Osteoblast (primary cell): ENCODE results near the gene ANKRA2. TPM values are rescaled to one million over a fixed set of nuclear protein-coding genes. Genes with fewer than 3 reads are reported as not detected.

Experiments used
- DNase-seq: peaks from one replicate; pipeline ENCODE4 v3.0.0; 2011; ENCODE audit warnings: low spot score, mixed read lengths; ENCODE audit not compliant: insufficient read length; ENCODE audit errors: missing footprints
- H2AFZ ChIP-seq: 2 replicates; pipeline ENCODE4 v1.6.0; 2011; ENCODE audit warnings: mild to moderate bottlenecking, low read length
- H3K27ac ChIP-seq: 2 replicates; pipeline ENCODE4 v1.5.1; 2011; ENCODE audit warnings: mild to moderate bottlenecking, low read depth, low read length, moderate library complexity
- H3K27me3 ChIP-seq: 2 replicates; pipeline ENCODE4 v1.6.0; 2012; ENCODE audit warnings: mild to moderate bottlenecking, control low read depth, inconsistent platforms, low read length, moderate library complexity; ENCODE audit not compliant: insufficient read depth
- H3K36me3 ChIP-seq: 2 replicates; pipeline ENCODE4 v1.5.1; 2011; ENCODE audit warnings: mild to moderate bottlenecking, low read length, control low read depth, moderate library complexity; ENCODE audit not compliant: insufficient read depth
- H3K4me1 ChIP-seq: 2 replicates; pipeline ENCODE4 v1.5.1; 2011; ENCODE audit warnings: mild to moderate bottlenecking, low read length, control low read depth, moderate library complexity; ENCODE audit not compliant: insufficient read depth
- H3K4me2 ChIP-seq: 2 replicates; pipeline ENCODE4 v1.6.0; 2011; ENCODE audit warnings: mild to moderate bottlenecking, low read length; ENCODE audit not compliant: insufficient read depth
- H3K4me3 ChIP-seq: fragments of 200-600 bp; sonication (generic); 3 replicates; pipeline ENCODE4 v1.5.1; 2012; ENCODE audit warnings: mild to moderate bottlenecking, low read length, inconsistent platforms; ENCODE audit not compliant: insufficient read depth
- H3K79me2 ChIP-seq: 2 replicates; pipeline ENCODE4 v1.6.0; 2012; ENCODE audit warnings: mild to moderate bottlenecking, low read length, control low read depth, inconsistent platforms; ENCODE audit not compliant: insufficient read depth
- H3K9me3 ChIP-seq: 2 replicates; pipeline ENCODE4 v1.5.1; 2011; ENCODE audit warnings: low read depth, low read length, control low read depth
- H4K20me1 ChIP-seq: 2 replicates; pipeline ENCODE4 v1.6.0; 2012; ENCODE audit warnings: mild to moderate bottlenecking, low read length, control low read depth; ENCODE audit not compliant: insufficient read depth
- total RNA-seq: library from RNA; depleted of rRNA; stranded (reverse); fragments of >200 nt; gene quantifications from 2 replicates; pipeline ENCODE4 v1.2.3, GENCODE V29; 2012
- TF ChIP-seq, protein P1 (sequence below): IDR thresholded peaks from 2 replicates; pipeline ENCODE4 v1.5.1; 2011; ENCODE audit warnings: mild to moderate bottlenecking, low read depth, low read length, moderate library complexity; ENCODE audit errors: extremely low read depth

Gene ANKRA2
- total RNA-seq, 1 donor: 25.3 TPM

DNA sequence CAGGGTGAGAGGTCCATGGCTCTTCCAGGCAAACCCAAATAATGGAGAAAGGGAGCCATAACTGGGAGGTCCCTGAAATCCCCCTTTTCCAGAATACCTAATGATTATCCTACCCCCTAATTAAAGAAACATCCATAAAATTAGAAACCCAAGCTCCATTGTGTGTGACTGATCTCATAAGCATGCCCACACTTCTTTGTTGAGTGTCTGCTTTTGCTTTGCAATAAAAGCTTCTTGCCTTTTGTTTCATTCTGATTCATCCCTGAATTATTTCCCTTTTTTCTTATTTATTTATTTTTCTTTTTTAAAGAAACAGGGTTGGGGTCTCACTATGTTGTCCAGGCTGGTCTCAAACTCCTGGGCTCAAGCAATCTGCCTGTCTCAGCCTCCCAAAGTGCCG lies 34.1 kb downstream of the ANKRA2 start:
- no peaks in the 10 kb centered on the region for H3K9me3 ChIP-seq
- H3K4me2 ChIP-seq: no peak overlapping the region
- peaks cover 7% of the 10 kb centered on the region for H3K4me1 ChIP-seq
- no peaks in the 10 kb centered on the region for H4K20me1 ChIP-seq
- H3K27me3 ChIP-seq: peaks cover 3% of the 10 kb centered on the region
- TF ChIP-seq, protein P1, sequence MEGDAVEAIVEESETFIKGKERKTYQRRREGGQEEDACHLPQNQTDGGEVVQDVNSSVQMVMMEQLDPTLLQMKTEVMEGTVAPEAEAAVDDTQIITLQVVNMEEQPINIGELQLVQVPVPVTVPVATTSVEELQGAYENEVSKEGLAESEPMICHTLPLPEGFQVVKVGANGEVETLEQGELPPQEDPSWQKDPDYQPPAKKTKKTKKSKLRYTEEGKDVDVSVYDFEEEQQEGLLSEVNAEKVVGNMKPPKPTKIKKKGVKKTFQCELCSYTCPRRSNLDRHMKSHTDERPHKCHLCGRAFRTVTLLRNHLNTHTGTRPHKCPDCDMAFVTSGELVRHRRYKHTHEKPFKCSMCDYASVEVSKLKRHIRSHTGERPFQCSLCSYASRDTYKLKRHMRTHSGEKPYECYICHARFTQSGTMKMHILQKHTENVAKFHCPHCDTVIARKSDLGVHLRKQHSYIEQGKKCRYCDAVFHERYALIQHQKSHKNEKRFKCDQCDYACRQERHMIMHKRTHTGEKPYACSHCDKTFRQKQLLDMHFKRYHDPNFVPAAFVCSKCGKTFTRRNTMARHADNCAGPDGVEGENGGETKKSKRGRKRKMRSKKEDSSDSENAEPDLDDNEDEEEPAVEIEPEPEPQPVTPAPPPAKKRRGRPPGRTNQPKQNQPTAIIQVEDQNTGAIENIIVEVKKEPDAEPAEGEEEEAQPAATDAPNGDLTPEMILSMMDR: no peak
- no peak overlapping the region for H3K27ac ChIP-seq
- no peak overlapping the region for H3K4me3 ChIP-seq
- H2AFZ ChIP-seq: no peak overlapping the region
- no peak for DNase-seq
- H3K79me2 ChIP-seq: no peaks in the 10 kb centered on the region
- no peaks in the 10 kb centered on the region for H3K36me3 ChIP-seq

DNA sequence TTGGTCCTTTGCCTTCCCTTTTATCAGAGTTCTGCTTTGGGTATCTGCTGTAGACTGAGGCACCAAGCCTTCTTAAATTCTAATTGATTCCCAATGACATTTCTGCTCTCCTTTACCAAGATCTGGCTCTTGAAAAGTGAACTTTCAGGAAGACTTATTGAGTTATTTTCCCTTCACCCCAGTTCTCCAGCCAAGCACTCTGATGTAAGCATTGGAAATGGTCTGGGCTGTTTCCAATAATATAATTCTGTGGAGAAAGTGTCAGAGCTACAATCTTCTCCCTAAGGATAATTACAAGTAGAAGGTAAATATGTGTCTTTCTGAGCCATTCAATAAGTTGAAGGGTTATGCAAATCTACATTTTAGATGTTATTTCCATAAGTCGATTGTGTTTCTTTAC lies 36.4 kb downstream of the ANKRA2 start:
- H4K20me1 ChIP-seq: no peaks in the 10 kb centered on the region
- H2AFZ ChIP-seq: no peak overlapping the region
- H3K4me1 ChIP-seq: peaks cover 7% of the 10 kb centered on the region
- no peak overlapping the region for H3K4me2 ChIP-seq
- no peaks in the 10 kb centered on the region for H3K79me2 ChIP-seq
- no peaks in the 10 kb centered on the region for H3K27me3 ChIP-seq
- TF ChIP-seq, protein P1: no peak
- H3K27ac ChIP-seq: no peak overlapping the region
- DNase-seq: no peak
- H3K4me3 ChIP-seq: no peak overlapping the region
- no peaks in the 10 kb centered on the region for H3K36me3 ChIP-seq
- no peaks in the 10 kb centered on the region for H3K9me3 ChIP-seq

- H3K79me2 ChIP-seq: no peaks in the 10 kb centered on the region
- H4K20me1 ChIP-seq: no peaks in the 10 kb centered on the region
- TF ChIP-seq, protein P1: no peak
- no peaks in the 10 kb centered on the region for H3K27me3 ChIP-seq
- no peaks in the 10 kb centered on the region for H3K9me3 ChIP-seq
- no peaks in the 10 kb centered on the region for H3K36me3 ChIP-seq
- H3K27ac ChIP-seq: no peak overlapping the region
- no peak overlapping the region for H3K4me2 ChIP-seq
- H3K4me3 ChIP-seq: no peak overlapping the region
- peaks cover 13% of the 10 kb centered on the region for H3K4me1 ChIP-seq
- no peak overlapping the region for H2AFZ ChIP-seq
- no peak for DNase-seq
Measured at GRCh38 chr5:73528248-73528647, 37.2 kb downstream of the ANKRA2 start.

DNA sequence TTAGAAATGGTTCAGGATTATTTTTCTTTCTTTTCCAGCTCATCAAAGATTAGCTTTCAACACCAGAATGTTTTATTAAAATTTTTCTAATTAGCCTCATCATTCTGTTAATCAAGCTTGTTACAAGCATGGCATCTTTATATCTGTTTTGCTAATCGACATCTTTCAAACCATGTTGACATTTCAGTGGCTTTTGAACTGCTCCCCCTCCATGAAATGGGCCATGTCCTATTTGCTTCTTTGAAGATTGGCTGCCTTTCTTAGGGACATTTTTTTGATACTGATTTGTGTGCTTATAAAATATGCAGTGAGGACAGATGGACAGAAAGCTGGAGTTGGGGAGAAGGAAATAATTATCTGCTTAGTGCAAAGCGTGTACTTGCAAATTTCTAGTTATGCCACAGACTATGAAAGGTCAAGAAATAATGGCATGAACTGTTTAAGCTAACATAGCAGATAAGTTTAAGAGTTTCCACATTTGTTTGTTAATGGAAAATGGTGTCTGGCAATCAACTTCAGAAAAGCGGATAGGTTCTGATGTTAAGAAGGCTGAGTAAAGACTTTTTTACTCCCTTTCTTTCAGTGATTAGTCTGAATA lies 39.7 kb downstream of the ANKRA2 start:
- Histone ChIP-seq H2AFZ (no peak overlapping the region), H3K9me3 (no peaks in the 10 kb centered on the region), H3K36me3 (no peaks in the 10 kb centered on the region), H3K4me1 (peaks cover 7% of the 10 kb centered on the region), H3K27me3 (no peaks in the 10 kb centered on the region), H3K4me3 (no peak overlapping the region), H3K27ac (no peak overlapping the region), H3K4me2 (no peak overlapping the region), H4K20me1 (no peaks in the 10 kb centered on the region), H3K79me2 (no peaks in the 10 kb centered on the region)
- no peak for DNase-seq
- TF ChIP-seq, protein P1: no peak
